IPS-18c (cell line): Measurements from ENCODE around the gene HMOX2.

ENCODE experiments used
- H3K4me3 ChIP-seq: 2 replicates; pipeline ENCODE4 v1.7.0; 2013; ENCODE audit warnings: low read depth, mild to moderate bottlenecking, low read length, moderate library complexity; ENCODE audit not compliant: insufficient read depth
- H3K9me3 ChIP-seq: one replicate; pipeline ENCODE4 v1.6.1; 2013; ENCODE audit warnings: mild to moderate bottlenecking, low read length, moderate library complexity; ENCODE audit not compliant: control insufficient read depth, insufficient read depth

HMOX2 gene

DNA sequence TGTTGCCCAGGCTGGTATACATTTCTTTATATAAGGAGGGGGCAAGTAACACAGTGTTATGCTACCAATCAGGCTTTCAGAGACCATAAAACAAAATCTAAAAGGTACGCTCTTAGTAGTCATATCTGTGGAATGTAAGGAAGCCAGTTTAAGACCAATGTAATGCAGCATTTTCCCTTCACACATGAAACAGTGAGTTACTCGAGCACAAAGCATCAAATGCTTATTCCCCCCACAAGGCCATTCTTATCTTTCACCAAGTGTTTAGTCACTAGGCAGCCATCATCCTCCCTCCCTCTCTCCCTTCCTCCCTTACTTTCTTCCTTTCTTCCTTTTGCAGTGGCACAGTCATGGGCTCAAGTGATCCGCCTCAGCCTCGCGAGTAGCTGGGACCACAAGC, 12.8 kb downstream of the HMOX2 start:
- Histone ChIP-seq H3K9me3 (no peaks in the 10 kb centered on the region), H3K4me3 (no peak overlapping the region)

DNA sequence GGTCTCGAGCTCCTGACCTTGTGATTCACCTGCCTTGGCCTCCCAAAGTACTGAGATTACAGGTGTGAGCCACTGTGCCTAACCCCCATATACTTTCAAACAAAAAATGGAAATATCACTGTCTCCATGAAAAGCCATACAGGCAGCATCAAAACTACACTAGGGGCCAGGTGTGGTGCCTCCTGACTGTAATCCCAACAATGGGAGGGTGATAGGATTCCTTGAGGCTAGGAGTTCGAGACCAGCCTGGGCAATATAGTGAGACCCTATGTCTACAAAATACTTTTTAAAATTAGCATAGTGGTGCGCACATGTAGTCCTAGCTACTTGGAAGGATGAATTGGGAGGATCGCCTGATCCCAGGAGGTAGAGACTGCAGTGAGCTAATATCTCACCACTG, 15.7 kb downstream of the HMOX2 start:
- no peak overlapping the region for H3K4me3 ChIP-seq
- H3K9me3 ChIP-seq: no peaks in the 10 kb centered on the region

DNA sequence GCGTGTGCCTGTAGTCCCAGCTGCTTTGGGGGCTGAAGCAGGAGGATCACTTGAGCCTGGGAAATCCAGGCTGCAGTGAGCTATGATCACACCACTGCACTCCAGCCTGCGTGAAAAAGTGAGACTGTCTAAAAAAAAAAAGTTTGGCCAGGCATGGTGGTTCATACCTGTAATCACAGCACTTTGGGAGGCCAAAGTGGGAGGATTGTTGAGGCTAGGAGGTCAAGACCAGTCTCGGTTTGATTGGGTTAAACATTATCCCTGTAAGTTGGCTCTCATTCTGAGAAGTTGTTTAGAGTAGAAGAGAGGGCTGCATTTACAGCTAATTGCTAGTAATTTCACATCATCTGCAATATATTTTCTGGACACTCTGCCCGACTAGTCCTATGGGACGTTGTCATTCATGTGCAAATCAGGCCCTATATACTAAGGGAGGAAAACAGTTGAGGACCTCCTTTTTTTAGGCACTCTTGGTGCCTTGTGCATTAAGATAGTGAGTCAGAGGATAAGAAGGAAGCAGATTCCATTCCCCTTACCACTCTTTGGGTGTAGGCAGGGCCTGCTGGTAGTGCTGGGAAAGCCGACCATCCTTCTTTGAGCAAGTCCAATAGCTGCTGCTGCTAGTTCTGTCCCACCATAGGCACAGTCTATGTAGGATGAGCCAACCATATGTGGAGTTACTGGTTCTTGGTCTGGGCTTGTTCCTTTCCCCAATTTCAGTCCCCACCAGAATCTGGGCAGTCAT, 18.7 kb downstream of the HMOX2 start:
- Histone ChIP-seq H3K4me3 (no peak overlapping the region), H3K9me3 (no peaks in the 10 kb centered on the region)

DNA sequence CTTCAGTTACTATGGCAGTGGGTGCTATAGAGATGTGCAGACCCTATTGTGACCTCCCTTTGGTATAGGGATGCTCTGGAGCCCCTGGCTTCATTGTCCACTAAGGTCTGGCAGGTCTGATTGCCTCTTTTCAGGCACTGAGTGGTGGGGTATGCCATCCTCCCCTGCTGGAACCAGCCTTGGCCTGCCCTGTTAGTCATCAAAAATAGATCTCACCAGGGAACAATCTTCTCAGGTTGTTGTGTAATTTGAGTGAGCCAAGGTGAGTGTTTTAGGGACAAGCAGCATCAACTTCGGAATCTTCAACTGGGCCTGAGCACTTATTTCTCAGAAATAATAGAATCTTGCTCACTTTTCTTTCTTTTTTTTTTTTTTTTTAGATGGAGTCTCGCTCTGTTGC, 19.6 kb downstream of the HMOX2 start:
- no peak overlapping the region for H3K4me3 ChIP-seq
- H3K9me3 ChIP-seq: peaks cover 2% of the 10 kb centered on the region

DNA sequence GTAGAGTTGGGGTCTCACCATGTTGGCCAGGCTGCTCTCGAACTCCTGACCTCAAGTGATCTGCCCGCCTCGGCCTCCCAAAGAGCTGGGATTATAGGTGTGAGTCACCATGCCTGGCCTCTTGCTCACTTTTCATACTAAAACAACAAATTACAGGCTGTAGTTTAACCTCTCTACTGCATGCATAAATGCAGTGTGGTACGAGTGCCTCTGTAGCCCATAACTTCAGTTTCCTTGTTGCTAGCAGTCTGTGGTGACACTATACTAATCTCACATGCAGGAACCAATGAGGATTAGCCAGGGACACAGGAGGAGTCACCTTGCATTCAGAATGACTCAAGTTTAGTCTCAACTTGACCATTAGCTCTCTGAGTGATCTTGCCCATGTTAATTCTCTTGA, 20.1 kb downstream of the HMOX2 start:
- H3K4me3 ChIP-seq: no peak overlapping the region
- peaks cover 2% of the 10 kb centered on the region for H3K9me3 ChIP-seq

DNA sequence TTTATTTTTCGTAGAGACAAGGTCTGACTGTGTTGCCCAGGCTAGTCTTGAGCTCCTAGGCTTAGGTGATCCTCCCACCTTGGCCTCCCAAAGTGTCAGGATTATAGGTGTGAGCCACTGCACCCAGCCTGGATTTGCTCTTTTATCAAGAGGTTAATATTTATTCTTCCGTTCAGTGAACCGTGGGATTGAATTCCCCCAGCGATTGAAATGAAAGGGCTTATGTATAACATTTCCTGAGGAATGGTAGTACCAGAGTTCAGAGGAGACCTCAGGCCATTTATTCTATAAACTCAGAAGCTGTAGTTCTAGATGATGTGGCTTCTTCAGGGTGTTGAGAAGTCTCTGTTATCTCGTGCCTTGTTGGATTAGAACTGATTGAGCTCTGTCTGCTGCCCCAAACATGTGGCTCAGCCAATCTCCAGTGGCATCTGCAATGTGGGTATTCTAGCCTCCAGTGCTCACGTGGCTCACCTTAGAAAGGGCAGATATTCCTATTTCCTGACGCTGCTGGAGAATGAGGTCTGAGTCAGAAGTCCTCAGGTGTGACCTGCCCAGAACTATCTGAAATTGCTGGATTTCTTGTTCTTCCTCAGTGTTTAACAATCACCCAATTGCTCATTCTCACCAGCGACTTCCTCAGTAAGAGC, 22.5 kb downstream of the HMOX2 start:
- Histone ChIP-seq H3K9me3 (peaks cover 2% of the 10 kb centered on the region), H3K4me3 (no peak overlapping the region)

DNA sequence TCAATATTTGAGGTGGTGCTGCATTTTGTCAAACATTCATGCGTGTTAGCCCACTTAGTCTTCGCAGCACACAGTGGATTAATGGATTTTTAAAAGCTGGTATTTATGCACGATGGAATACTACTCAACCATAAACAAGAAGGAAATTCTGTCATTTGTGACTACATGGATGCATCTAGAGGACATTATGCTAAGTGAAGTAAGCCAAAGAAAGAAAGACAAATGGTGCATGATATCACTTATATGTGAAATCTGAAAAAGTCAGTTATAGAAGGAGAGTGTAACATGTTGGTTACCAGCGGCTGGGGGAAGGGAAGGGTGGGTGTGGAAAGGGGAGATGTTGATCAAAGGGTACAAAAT, 23.0 kb downstream of the HMOX2 start:
- H3K9me3 ChIP-seq: peaks cover 2% of the 10 kb centered on the region

DNA sequence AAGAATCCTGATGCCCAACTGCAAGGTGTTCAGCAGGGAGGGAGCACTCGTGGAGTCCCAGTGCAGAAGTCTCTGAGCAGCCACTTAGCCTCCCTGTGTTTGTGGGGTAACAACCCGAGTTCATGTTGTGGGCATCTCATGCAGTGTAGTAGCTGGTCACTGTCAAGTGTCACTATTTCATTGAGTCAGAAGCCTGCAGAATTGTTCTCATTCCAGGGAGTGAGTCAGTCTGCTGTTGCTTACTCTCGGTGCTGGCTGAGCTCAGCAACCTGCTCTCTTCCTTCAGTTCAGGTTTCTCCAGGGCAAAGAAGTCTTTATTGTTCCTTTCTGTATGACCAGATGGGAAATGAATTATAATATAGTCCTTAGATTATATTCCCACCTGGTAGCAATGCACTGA, 24.1 kb downstream of the HMOX2 start:
- H3K4me3 ChIP-seq: no peak overlapping the region

More for the DNA sequence above, 23.0 kb downstream of the HMOX2 start:
- no peak overlapping the region for H3K4me3 ChIP-seq

DNA sequence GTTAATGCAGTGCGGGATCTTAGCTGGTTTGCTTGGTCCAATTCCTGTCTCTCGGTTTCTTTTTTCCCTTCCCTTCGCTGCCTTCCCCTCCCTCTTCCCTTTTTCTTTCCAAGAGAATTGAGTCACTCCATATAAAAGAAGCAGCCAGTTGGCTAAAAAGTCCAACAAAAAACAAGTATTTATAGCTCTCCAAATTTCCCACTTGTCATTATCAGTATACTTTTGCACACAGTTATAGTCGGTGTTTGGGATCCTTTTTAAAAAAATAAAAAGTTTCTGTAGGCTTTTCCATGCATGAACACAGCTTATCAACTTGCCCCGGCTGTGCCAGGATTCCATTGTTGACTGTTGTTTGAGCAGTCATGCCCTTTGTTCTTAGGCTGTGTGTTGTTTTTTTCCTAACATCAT, 24.9 kb downstream of the HMOX2 start:
- H3K4me3 ChIP-seq: no peak overlapping the region
- peaks cover 2% of the 10 kb centered on the region for H3K9me3 ChIP-seq

More for the DNA sequence above, 24.1 kb downstream of the HMOX2 start:
- peaks cover 2% of the 10 kb centered on the region for H3K9me3 ChIP-seq

DNA sequence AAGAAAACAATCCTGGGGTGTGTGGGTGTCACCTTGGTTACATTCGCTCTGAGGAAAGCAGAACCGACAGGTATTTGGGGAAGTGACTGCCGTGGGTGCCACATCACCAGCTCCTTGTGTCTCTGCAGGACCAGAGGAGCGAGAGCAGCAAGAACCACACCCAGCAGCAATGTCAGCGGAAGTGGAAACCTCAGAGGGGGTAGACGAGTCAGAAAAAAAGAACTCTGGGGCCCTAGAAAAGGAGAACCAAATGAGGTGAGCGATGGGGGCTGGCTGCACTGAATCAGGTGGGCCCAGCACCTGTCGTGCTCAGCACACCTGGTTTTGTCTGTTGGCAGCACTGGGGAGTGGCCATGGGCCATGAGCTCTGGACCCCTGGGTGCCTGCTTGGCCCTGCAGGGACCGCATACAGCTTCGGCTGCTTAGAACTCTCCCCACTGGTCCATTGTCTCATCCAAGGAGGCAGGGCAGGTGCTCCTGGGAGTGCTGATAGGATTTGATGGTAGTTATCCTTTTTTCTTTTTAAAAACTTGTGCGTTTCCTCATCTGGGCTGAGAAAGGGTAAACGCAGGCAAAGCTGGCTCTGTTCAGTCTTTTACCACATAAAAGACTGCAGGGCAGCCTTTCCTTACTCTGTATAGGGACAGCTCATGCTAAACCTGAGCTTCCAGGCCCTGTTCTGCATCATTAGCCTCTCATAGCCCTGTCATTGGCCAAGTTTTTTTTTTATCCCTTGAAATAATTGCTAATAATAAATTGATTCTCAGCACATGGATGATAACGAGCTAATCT, 29.4 kb downstream of the HMOX2 start:
- no peak overlapping the region for H3K4me3 ChIP-seq
- peaks cover under 1% of the 10 kb centered on the region for H3K9me3 ChIP-seq

DNA sequence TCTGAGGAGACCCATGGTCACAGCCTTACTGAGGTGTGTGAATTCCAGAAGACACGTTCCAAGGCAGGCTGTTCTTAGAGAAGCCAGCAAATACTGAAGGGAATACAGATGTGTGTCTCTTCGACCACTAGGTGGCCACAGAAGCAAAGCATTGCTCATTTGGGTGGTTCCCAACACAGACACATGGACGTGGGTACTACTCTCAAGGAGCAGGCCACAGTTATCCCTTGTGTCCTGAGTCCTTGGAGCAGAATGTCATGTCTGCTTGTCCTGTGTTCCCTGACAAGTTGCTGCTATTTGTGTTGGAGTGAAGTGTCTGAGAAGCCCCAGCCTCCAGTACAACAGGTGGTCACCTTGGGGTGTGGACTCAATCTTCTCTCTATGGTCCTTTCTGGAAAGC, 30.3 kb downstream of the HMOX2 start:
- H3K4me3 ChIP-seq: no peak overlapping the region
- H3K9me3 ChIP-seq: no peaks in the 10 kb centered on the region

DNA sequence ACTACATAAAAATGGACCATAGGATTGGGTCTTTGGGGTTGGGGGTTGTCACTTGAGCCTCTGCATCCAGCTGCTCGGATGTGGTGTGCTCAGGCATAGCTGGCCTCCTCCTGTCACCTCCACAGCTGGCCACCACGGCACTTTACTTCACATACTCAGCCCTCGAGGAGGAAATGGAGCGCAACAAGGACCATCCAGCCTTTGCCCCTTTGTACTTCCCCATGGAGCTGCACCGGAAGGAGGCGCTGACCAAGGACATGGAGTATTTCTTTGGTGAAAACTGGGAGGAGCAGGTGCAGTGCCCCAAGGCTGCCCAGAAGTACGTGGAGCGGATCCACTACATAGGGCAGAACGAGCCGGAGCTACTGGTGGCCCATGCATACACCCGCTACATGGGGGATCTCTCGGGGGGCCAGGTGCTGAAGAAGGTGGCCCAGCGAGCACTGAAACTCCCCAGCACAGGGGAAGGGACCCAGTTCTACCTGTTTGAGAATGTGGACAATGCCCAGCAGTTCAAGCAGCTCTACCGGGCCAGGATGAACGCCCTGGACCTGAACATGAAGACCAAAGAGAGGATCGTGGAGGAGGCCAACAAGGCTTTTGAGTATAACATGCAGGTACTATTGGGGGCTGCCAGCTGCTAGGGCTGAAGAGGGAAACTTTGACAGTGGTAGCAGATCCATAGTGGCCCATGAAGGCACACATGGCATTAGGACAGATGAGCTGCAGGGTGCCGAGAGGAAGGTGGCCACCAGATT, 31.6 kb downstream of the HMOX2 start:
- no peak overlapping the region for H3K4me3 ChIP-seq
- peaks cover 2% of the 10 kb centered on the region for H3K9me3 ChIP-seq

DNA sequence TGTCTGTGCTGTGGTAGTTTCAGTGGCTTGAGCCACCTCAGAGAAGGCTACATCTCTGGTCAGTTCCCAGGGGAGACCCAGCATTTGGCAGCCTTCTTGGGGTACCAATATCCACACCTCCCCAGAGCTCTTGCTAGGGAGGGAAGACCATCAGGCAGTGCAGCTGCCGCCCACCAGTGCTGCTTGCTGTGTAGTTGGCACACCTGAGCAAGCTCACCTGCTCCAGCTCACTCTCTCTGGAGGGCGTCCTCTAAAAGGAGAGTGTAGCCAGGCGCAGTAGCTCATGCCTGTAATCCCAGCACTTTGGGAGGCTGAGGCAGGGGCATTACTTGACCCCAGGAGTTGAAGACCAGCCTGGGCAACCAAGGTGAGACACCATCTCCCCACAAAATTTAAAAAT, 32.6 kb downstream of the HMOX2 start:
- H3K4me3 ChIP-seq: no peak overlapping the region
- peaks cover 2% of the 10 kb centered on the region for H3K9me3 ChIP-seq

DNA sequence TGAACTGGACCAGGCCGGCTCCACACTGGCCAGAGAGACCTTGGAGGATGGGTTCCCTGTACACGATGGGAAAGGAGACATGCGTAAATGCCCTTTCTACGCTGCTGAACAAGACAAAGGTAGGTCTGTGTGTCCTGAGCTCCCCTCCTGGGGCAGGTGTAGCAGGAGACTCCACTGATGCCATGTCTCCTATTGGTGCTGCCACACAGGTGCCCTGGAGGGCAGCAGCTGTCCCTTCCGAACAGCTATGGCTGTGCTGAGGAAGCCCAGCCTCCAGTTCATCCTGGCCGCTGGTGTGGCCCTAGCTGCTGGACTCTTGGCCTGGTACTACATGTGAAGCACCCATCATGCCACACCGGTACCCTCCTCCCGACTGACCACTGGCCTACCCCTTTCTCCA, 33.2 kb downstream of the HMOX2 start:
- Histone ChIP-seq H3K4me3 (no peak overlapping the region), H3K9me3 (peaks cover 2% of the 10 kb centered on the region)

DNA sequence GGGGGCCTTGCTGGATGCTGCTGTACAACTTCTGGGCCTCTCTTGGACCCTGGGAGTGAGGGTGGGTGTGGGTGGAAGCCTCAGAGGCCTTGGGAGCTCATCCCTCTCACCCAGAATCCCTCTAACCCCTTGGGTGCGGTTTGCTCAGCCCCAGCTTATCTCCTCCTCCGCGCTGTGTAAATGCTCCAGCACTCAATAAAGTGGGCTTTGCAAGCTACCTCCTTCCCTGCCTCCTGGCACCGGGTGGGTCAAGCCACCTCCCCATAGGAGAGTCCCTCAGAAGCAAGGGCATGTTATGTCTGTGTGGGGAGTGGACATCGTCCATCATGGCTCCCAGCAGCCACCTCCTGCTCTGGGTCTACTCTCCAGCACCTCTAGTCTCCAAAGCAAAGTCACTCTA, 33.9 kb downstream of the HMOX2 start:
- Histone ChIP-seq H3K9me3 (peaks cover 2% of the 10 kb centered on the region), H3K4me3 (no peak overlapping the region)

DNA sequence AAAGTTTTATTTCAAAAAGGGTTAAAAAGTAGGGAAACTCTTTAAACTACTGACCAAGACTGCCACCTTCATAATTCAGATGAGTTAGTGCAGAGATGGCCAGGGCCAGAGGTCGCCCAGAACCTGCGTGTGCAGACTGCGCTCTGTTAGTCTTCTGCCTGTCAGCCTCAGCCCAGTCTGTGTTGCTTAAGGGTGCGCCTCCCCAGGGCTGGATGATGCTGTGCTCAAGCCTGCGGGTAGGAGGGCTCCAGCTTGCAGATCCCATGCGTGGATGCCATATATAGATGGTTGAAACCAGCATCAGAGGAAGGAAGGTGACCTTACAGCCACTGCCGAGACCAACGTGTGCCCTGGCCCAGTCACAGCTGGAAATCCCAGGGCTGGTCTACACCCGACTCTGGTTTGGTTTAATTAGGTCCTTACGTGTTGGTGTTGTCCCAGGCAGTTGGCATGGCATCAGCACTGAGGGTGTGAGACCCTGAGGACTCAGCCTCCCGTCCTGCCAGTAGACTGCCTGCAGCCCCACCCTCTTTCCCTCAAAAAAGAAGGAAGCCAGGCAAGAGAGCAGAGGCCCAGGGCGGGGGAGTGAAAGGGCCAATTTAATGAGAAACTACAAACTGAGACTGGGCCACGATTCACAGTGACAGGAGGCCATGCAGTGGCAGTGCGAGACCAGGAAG, 34.7 kb downstream of the HMOX2 start:
- Histone ChIP-seq H3K9me3 (peaks cover 2% of the 10 kb centered on the region), H3K4me3 (no peak overlapping the region)
